SK-N-MC (cell line): ENCODE results near the gene MIGA1.

Experiments used
- EZH2 ChIP-seq: fragments of 200-600 bp; sonication (generic); IDR thresholded peaks from one replicate; pipeline ENCODE4 v1.6.1; 2017; ENCODE audit warnings: antibody characterized with exemption
- FOXP2 ChIP-seq: optimal IDR thresholded peaks from 2 replicates; pipeline ENCODE3; 2011; ENCODE audit warnings: mild to moderate bottlenecking, moderate library complexity; ENCODE audit not compliant: insufficient read depth; ENCODE audit errors: extremely low read length, control extremely low read depth
- POLR2AphosphoS5 ChIP-seq: IDR thresholded peaks from 2 replicates; pipeline ENCODE4 v1.6.1; 2012; ENCODE audit warnings: mild to moderate bottlenecking, low read depth, low read length, borderline replicate concordance

DNA sequence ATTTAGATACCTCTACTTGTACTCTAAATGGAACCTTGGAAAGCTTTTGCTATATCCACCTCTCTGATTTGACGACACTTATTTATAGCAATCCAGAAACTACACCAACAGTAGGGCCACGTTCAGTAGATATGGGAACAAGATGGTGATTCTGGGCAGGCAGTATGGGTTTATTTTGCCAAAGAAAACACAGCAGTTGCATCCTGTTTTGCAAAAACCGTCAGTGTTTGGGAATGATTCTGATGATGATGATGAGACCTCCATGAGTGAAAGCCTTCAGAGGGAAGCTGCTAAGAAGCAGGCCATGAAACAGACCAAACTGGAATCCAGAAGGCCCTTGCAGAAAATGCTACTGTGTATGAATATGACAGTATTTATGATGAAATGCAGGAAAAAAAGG lies 67.5 kb downstream of the MIGA1 start:
- TF ChIP-seq POLR2AphosphoS5 (no peak), EZH2 (no peak), FOXP2 (no peak)
